Measurements from ENCODE around the gene RESF1.

Gene RESF1

DNA sequence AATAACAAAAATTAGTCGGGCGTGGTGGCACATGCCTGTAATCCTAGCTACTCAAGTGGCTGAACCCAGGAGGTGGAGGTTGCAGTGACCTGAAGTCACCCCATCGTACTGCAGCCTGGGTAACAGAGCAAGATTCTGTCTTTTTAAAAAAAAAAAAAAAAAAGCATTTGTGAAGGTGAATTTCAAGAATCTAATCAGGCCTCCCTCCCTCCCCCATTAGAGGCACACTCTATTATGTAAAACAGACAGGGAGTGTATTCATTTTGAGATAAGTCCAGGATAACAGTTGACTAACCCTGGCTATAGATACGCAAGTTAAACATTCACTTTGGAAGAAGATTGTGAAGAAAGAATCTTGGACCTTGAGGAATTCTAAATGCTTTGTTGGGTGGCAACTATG lies 2.9 kb downstream of the RESF1 start:
- no peak for DNase-seq

GRCh38 chr12:31964280-31964679 lies 5.1 kb downstream of the RESF1 start:
- no peak for DNase-seq

GRCh38 chr12:31965090-31965489 lies 5.9 kb downstream of the RESF1 start:
- DNase-seq, result no peak

- no peak for DNase-seq
Observed at GRCh38 chr12:31966558-31967205, 7.5 kb downstream of the RESF1 start.

- DNase-seq, result no peak
Observed at GRCh38 chr12:31967539-31967938, 8.3 kb downstream of the RESF1 start.

DNA sequence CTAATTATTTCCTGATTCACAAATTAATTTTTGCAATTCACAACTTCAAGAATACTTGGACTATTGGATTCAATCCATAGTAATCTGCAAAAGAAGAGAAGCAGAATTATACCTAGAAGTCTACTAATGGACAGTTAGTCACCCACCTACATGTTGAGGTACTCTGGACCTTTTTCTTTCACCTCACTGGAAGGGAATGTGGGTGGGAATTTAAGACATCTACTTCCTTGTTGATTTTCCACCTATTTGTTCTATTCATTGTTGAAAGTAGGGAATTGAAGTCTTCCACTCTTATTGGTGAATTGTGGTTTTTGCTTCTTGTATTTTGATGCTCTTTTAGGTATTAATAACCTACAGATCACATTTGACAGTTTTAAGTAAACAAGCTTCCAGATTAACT lies 11.0 kb downstream of the RESF1 start:
- DNase-seq, result no peak

DNA sequence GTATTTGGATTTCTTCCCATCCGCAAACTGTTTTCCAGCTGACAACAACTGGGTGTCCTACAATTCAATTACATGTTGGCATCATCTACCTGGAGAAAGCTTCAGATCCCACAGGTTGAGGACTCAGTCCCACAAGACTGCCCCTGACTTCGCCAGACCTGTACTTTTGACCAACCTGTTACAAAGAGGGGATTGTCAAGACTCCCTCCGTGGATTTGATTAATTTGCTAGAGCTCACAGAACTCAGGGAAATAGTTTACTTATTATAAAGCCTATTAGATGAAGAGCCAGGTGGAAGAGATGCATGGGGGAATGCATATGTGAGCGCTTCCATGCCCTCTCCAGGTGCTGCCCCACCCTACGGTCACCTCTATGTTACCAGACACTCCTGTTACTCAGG lies 14.6 kb downstream of the RESF1 start:
- no peak for DNase-seq

DNA sequence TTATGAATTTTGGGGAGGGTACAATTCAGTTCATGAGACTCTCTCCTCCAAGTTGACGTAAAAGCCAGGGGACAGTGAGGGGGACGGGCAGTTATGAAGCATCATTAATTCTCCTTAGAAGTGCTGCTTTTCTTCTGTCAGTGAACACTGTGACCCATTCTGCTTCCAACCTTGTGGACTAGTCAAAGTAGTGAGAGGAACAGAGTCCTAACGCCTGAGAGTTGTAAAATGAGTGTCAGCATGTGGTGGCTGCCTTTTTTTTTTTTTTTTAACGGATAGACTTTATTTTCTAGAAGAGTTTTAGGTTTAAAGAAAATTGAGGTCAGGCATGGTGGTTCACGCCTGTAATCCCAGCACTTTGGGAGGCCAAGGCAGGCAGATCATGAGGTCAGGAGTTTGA lies 15.5 kb downstream of the RESF1 start:
- no peak for DNase-seq

DNA sequence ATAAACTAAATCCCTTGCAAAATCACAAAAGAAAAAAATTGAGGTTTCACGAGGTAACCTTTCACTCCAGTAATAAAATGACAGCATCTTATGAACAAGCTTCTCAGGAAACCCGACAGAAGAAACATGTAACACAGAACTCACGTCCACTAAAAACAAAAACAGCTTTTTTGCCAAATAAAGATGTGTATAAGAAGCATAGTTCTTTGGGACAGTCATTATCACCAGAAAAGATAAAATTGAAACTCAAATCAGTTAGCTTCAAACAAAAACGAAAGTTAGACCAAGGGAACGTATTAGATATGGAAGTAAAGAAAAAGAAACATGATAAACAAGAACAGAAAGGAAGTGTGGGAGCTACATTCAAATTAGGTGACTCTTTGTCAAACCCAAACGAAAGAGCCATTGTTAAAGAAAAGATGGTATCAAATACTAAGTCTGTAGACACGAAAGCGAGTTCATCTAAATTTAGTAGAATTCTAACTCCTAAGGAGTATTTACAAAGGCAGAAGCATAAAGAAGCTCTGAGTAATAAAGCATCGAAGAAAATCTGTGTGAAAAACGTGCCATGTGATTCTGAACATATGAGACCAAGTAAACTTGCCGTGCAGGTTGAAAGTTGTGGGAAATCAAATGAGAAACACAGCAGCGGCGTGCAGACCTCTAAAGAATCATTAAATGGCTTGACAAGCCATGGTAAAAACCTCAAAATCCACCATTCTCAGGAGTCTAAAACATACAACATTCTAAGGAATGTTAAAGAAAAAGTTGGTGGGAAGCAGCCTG lies 25.8 kb downstream of the RESF1 start:
- no peak for DNase-seq

DNA sequence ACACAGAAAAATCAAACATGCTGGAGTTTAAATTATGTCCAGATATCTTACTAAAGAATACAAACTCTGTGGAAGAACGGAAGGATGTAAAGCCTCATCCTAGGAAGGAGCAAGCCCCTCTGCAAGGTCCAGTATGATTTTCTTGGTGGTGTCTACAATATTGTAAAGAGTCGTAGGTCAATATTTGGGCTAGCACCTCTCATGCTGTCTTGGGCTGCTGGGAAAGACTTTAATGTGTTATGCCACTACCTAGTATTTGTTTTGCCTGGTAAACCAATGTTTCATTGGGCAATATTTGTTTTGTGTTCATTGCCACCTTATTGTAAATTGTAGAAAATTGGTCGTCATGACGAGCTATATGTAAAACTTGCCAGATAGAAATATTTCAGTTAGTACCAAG lies 26.6 kb downstream of the RESF1 start:
- no peak for DNase-seq

DNA sequence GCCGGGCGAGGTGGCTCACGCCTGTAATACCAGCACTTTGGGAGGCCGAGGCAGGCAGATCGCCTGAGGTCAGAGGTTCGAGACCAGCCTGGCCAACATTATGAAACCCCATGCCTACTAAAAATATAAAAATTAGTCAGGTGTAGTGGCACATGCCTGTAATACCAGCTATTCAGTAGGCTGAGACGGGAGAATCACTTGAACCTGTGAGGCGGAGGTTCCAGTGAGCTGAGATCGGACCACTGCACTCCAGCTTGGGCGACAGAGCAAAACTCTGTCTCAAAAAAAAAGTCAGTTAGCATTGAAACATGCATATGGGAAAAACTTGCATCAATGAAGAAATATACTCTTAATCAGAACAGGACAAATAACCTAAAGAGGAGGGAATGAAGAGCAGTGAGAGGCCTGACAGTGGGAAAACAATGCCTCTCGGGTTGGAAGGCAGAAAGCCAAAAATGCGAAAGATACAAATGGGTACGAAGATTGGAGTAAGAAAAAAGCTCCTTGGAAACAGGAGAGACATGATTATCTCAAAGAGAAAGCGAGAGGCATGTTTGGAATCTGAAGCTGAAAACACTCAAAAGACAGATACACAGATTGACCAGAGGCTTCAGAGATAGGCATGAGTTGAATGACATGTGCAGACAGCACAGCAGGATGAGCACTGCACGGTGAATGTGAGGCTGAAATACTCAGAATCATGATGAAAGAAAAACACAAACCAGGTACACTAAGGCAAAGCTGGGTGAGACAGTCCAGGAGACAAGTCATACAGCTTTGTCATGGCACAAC lies 30.6 kb downstream of the RESF1 start:
- no peak for DNase-seq

DNA sequence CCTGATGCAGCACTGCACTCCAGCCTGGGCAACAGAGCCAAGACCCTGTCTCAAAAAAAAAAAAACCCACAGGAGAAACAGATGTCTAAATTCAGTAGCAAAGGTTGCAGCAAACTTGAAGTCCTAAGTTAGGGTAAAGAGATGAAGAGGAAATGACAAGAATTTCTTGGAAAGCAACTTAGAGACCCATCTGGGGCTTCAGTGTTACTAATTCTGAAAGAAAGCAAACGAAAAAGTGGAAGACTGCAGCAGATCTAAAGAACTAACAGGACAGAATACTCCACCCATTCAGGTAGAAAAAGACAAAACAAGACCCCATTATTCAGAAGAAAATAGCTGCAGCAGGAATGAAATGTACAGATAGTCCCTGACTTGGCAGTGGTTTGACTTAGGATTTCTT lies 31.9 kb downstream of the RESF1 start:
- no peak for DNase-seq

DNA sequence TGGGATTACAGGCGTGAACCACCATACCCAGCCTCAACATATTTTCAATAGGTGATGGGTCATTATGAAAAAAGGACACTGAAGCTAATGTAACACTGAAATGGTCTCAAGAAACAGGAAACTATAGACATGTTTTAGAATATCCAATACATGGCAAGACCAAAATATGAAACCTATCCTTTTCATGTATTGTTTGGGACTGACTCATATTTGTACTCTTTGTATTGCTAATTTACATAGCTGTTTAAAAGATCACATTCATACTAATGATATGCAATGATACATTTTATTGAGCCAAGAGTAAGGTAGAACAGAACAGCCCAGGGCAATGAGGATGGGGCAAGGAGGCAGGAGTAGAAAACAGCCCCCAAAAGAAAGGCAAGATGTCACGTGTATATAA lies 32.6 kb downstream of the RESF1 start:
- DNase-seq, result no peak

DNA sequence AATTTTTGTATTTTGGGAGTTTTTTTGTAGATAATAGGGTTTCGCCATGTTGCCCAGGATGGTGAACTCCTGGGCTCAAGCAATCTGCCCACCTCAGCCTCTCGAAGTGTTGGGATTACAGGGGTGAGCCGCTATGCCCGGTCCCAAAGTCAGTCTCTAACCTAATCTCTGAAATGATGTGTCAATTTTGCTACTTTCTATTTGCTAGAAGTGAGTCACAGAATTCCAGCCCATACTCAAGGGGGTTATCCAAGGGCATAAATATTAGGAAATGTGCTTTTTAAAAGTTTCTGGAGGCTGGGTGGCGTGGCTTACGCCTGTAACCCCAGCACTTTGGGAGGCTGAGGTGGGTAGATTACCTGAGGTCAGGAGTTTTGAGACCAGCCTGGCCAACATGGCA lies 40.5 kb downstream of the RESF1 start:
- no peak for DNase-seq

GRCh38 chr12:32000373-32001005 lies 41.3 kb downstream of the RESF1 start:
- no peak for DNase-seq

DNA sequence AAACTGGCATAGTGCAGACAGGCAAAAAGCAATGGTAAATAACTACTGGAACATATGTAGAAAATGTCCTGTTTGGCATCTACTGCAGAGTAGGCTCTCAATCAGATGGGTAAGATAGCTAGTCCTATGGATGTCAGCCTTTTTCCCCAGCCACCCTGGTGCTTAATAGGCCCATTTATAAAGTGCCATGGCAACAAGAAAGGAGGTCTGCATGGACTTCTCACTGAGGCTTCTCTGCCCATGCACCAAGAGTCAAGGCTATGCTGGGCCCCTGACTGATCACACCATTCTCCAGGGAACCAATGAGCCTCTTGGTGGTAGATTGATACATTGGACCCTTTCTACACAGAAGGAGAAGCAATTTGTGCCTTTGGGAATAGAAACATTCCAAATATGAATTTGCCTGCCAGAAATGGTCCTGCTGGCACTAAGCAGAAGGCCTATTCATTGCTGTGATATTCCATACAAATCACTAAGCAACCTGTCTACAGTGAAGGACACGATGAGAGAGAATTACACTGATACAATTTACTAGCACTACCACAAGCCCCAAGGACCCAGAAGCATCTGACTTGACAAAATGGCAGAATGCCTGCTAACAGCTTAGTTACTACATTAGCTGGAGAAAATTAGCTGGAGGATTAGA lies 43.8 kb downstream of the RESF1 start:
- DNase-seq, result no peak

GRCh38 chr12:32003654-32004053 lies 44.4 kb downstream of the RESF1 start:
- DNase-seq, result no peak

DNA sequence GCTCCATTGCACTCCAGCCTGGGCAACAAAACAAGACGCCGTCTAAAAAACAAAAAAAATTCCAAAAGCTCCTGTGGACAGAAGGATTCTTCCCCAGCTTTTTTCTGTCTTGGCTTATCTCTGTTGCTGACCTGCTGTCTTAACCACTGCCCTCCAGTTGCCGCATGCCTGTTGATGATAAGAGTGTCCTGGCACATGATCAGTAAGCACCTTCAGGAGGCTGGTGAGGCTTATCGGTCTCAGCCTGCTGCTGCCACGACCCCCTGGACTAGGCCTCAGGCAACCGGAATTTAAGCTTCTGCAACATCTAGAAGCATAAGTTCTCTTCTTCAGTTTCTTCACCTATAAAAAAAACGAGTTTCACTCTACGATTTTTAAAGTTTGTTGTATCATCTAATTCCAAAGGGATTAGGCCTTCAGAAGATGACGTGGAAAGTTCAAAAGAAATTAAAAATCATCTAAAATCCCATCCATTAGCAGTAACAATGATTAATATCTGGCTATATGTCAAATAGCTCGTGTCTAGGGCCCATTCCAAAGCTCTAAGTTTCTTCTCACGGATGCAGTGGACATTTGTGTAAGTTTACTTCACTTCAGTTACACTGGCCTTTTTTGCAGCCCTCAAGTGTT lies 46.4 kb downstream of the RESF1 start:
- no peak for DNase-seq
